HEK293 (cell line): ENCODE results near the gene TRIM36.

ENCODE experiments used
- CTCF ChIA-PET: fragments of 350-600 bp; formaldehyde crosslinking; extraction: SDS; loops from one replicate; lab custom pipeline; 2021; ENCODE audit warnings: antibody characterized with exemption; lab: Yijun Ruan, JAX
- POLR2A ChIA-PET: fragments of 300-600 bp; formaldehyde crosslinking; extraction: SDS; loops from one replicate; lab custom pipeline; 2020; ENCODE audit warnings: antibody characterized with exemption, inconsistent platforms; lab: Yijun Ruan, JAX
- H3K27ac ChIP-seq: fragments of 200-500 bp; sonication (Bioruptor generic); 2 replicates; pipeline ENCODE4 v1.5.1; 2014; ENCODE audit warnings: low read depth, low read length, control low read depth, inconsistent platforms; ENCODE audit errors: extremely low read depth
- H3K36me3 ChIP-seq, 2 experiments: fragments of 200-500 bp in 1 of 2; sonication (Bioruptor generic) in 1 of 2; 1 replicate in 1 of 2; 2 replicates in 1 of 2; pipeline ENCODE4 v1.5.1; 2014 to 2017; ENCODE audit warnings: inconsistent platforms in 2 of 2, low read length in 2 of 2; ENCODE audit not compliant: control insufficient read depth in 2 of 2, insufficient read depth in 1 of 2
- H3K4me1 ChIP-seq: fragments of 200-500 bp; sonication (Bioruptor generic); 2 replicates; pipeline ENCODE4 v1.5.1; 2014; ENCODE audit warnings: mild to moderate bottlenecking, low read length, inconsistent platforms; ENCODE audit not compliant: control insufficient read depth, insufficient read depth
- H3K4me3 ChIP-seq: 2 replicates; pipeline ENCODE4 v1.5.1; 2011; ENCODE audit warnings: low read depth, mild to moderate bottlenecking, control low read depth, low read length, moderate library complexity
- H3K9me3 ChIP-seq: fragments of 200-500 bp; sonication (Bioruptor generic); 2 replicates; pipeline ENCODE4 v1.5.1; 2014; ENCODE audit warnings: low read depth, low read length, inconsistent platforms; ENCODE audit not compliant: control insufficient read depth, insufficient read depth
- HOXD13 ChIP-seq: sonication (generic); formaldehyde crosslinking; IDR thresholded peaks from 2 replicates; pipeline ENCODE4 v1.8.0; 2022; ENCODE audit warnings: missing genetic modification reagents, borderline replicate concordance
- KLF7 ChIP-seq: fragments of 450-650 bp; formaldehyde crosslinking; IDR thresholded peaks from 2 replicates; pipeline ENCODE4 v1.5.1; 2016; ENCODE audit warnings: missing biosample characterization, missing genetic modification characterization, borderline replicate concordance
- RBAK ChIP-seq: fragments of 450-650 bp; formaldehyde crosslinking; IDR thresholded peaks from 2 replicates; pipeline ENCODE4 v1.5.1; 2016; ENCODE audit warnings: missing biosample characterization, missing genetic modification characterization
- ZBTB26 ChIP-seq: fragments of 450-650 bp; formaldehyde crosslinking; optimal IDR thresholded peaks from 2 replicates; pipeline ENCODE3; 2016; ENCODE audit warnings: missing biosample characterization, mild to moderate bottlenecking, missing genetic modification characterization
- ZFP3 ChIP-seq: fragments of 450-650 bp; formaldehyde crosslinking; IDR thresholded peaks from 2 replicates; pipeline ENCODE4 v1.5.1; 2016; ENCODE audit warnings: low read depth, missing biosample characterization, missing genetic modification characterization
- ZNF140 ChIP-seq: fragments of 450-650 bp; formaldehyde crosslinking; IDR thresholded peaks from 2 replicates; pipeline ENCODE4 v1.5.1; 2016; ENCODE audit warnings: missing biosample characterization, missing genetic modification characterization
- ZNF221 ChIP-seq: fragments of 450-650 bp; formaldehyde crosslinking; IDR thresholded peaks from 2 replicates; pipeline ENCODE4 v1.5.1; 2017; ENCODE audit warnings: missing biosample characterization, missing genetic modification characterization, borderline replicate concordance
- ZNF248 ChIP-seq: fragments of 450-650 bp; formaldehyde crosslinking; IDR thresholded peaks from 2 replicates; pipeline ENCODE4 v1.5.1; 2017; ENCODE audit warnings: missing biosample characterization, missing genetic modification characterization
- ZNF324 ChIP-seq: fragments of 450-650 bp; formaldehyde crosslinking; IDR thresholded peaks from 2 replicates; pipeline ENCODE4 v1.5.1; 2016; ENCODE audit warnings: missing biosample characterization, missing genetic modification characterization
- ZNF501 ChIP-seq: fragments of 450-650 bp; formaldehyde crosslinking; IDR thresholded peaks from 2 replicates; pipeline ENCODE4 v1.5.1; 2016; ENCODE audit warnings: missing biosample characterization, missing genetic modification characterization
- ZNF530 ChIP-seq: fragments of 450-650 bp; formaldehyde crosslinking; IDR thresholded peaks from 2 replicates; pipeline ENCODE4 v1.5.1; 2016; ENCODE audit warnings: low read depth, missing biosample characterization, missing genetic modification characterization
- ZNF629 ChIP-seq: fragments of 450-650 bp; formaldehyde crosslinking; IDR thresholded peaks from 2 replicates; pipeline ENCODE4 v1.5.1; 2017; ENCODE audit warnings: missing biosample characterization, missing genetic modification characterization
- ZNF658 ChIP-seq: fragments of 450-650 bp; formaldehyde crosslinking; IDR thresholded peaks from 2 replicates; pipeline ENCODE4; 2016; ENCODE audit warnings: missing biosample characterization, missing genetic modification characterization
- ZNF664 ChIP-seq: fragments of 450-650 bp; formaldehyde crosslinking; IDR thresholded peaks from 2 replicates; pipeline ENCODE4 v1.5.1; 2016; ENCODE audit warnings: missing biosample characterization, missing genetic modification characterization
- ZNF76 ChIP-seq: fragments of 450-650 bp; formaldehyde crosslinking; IDR thresholded peaks from 2 replicates; pipeline ENCODE4; 2016; ENCODE audit warnings: low read depth, missing biosample characterization, missing genetic modification characterization, borderline replicate concordance
- ZNF785 ChIP-seq: fragments of 450-650 bp; formaldehyde crosslinking; IDR thresholded peaks from 2 replicates; pipeline ENCODE4 v1.5.1; 2016; ENCODE audit warnings: missing biosample characterization, missing genetic modification characterization
- ZSCAN23 ChIP-seq: fragments of 450-650 bp; formaldehyde crosslinking; IDR thresholded peaks from 2 replicates; pipeline ENCODE4 v1.5.1; 2016; ENCODE audit warnings: missing biosample characterization, missing genetic modification characterization
- TF ChIP-seq, protein P1 (sequence below): fragments of 450-650 bp; formaldehyde crosslinking; conservative IDR thresholded peaks from 2 replicates; pipeline ENCODE4 v1.5.1; 2016; ENCODE audit warnings: low read depth, missing biosample characterization, missing genetic modification characterization
- TF ChIP-seq, protein P2 (sequence below): fragments of 450-650 bp; IDR thresholded peaks from 2 replicates; pipeline ENCODE4 v1.5.1; 2018; ENCODE audit warnings: missing biosample characterization, mild to moderate bottlenecking, missing genetic modification characterization

Gene TRIM36

DNA sequence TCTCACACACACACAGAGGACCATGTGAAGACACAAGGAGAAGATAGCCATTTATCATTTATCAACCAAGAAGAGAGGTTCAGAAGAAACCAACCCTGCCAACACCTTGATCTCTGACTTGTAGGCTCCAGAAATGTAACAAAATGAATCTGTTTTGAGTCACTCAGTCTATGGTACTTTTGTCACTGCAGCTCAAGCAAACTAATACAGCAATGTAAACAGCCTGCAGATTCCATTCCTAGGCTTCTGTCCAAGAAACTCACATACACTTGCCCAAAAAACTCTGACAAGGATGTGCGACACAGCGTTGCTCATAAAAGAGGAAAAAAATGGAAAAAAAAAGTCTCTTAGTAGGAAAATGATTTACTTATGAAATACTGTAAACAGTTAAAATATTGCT lies 33.4 kb downstream of the TRIM36 start (continued):
- TF ChIP-seq ZFP3 (tag by site-specific recombination) (no peak), ZNF530 (tag by site-specific recombination) (no peak), ZNF664 (tag by site-specific recombination) (no peak)

DNA sequence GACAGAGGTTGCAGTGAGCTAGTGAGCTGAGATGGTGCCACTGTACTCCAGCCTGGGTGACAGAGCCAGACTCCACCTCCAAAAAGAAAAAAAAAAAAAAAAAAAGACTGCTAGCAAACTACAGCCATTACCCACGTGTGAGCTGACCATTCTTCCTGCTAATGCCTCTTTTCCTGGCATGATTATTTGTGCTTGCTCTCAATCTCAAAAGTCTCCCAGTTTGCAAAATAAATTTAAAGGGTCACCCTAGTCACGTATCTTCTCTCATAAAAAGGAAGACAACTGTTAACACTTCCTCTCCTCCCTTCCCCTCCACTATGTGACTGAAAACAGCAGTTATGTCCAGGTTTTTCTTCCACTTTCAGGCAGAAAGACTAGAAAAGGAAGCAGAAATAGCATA lies 37.2 kb downstream of the TRIM36 start:
- Histone ChIP-seq H3K27ac (no peak overlapping the region), H3K9me3 (no peaks in the 10 kb centered on the region), H3K4me3 (no peak overlapping the region), H3K36me3 (peaks cover 0 to 4% of the 10 kb centered on the region in 2 experiments), H3K4me1 (no peaks in the 10 kb centered on the region)
- POLR2A ChIA-PET: interaction anchor here (0.6 kb wide), 1 partner anchor 108 kb away, joined by 3 read pairs; no protein-coding TSS in a partner anchor
- TF ChIP-seq ZNF658 (no peak), ZNF248 (tag by site-specific recombination) (no peak), ZNF76 (tag by site-specific recombination) (no peak), ZNF221 (tag by site-specific recombination) (no peak), KLF7 (no peak), ZNF785 (no peak), HOXD13 (CRISPR knock-in tag) (no peak), ZNF140 (tag by site-specific recombination) (no peak), ZNF324 (tag by site-specific recombination) (no peak)
- TF ChIP-seq, protein P1, sequence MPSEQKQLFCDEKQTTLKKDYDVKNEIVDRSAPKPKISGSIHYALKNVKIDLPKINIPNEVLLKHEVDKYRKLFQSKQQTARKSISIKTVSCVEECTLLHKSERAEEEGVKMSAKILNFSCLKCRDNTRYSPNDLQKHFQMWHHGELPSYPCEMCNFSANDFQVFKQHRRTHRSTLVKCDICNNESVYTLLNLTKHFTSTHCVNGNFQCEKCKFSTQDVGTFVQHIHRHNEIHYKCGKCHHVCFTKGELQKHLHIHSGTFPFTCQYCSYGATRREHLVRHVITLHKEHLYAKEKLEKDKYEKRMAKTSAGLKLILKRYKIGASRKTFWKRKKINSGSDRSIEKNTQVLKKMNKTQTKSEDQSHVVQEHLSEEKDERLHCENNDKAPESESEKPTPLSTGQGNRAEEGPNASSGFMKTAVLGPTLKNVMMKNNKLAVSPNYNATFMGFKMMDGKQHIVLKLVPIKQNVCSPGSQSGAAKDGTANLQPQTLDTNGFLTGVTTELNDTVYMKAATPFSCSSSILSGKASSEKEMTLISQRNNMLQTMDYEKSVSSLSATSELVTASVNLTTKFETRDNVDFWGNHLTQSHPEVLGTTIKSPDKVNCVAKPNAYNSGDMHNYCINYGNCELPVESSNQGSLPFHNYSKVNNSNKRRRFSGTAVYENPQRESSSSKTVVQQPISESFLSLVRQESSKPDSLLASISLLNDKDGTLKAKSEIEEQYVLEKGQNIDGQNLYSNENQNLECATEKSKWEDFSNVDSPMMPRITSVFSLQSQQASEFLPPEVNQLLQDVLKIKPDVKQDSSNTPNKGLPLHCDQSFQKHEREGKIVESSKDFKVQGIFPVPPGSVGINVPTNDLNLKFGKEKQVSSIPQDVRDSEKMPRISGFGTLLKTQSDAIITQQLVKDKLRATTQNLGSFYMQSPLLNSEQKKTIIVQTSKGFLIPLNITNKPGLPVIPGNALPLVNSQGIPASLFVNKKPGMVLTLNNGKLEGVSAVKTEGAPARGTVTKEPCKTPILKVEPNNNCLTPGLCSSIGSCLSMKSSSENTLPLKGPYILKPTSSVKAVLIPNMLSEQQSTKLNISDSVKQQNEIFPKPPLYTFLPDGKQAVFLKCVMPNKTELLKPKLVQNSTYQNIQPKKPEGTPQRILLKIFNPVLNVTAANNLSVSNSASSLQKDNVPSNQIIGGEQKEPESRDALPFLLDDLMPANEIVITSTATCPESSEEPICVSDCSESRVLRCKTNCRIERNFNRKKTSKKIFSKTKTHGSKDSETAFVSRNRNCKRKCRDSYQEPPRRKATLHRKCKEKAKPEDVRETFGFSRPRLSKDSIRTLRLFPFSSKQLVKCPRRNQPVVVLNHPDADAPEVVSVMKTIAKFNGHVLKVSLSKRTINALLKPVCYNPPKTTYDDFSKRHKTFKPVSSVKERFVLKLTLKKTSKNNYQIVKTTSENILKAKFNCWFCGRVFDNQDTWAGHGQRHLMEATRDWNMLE: no peak
- CTCF ChIA-PET: interaction anchor here (1.2 kb wide), 1 partner anchor 35 kb away, joined by 3 read pairs; no protein-coding TSS in a partner anchor

- Histone ChIP-seq H3K4me3 (no peak overlapping the region), H3K9me3 (no peaks in the 10 kb centered on the region)
- POLR2A ChIA-PET: no interaction called here
Observed at GRCh38 chr5:115126303-115126702, 43.4 kb downstream of the TRIM36 start.

More at GRCh38 chr5:115126303-115126702, 43.4 kb downstream of the TRIM36 start:
- Histone ChIP-seq H3K4me1 (no peaks in the 10 kb centered on the region), H3K27ac (no peak overlapping the region), H3K36me3 (peaks cover 0 to 4% of the 10 kb centered on the region in 2 experiments)
- CTCF ChIA-PET: no interaction called here
- TF ChIP-seq ZNF629 (tag by site-specific recombination): no peak
- no peak for TF ChIP-seq ZNF501 (tag by site-specific recombination)
- TF ChIP-seq ZSCAN23 (tag by site-specific recombination): no peak
- no peak for TF ChIP-seq RBAK (tag by site-specific recombination)
- TF ChIP-seq, protein P2, sequence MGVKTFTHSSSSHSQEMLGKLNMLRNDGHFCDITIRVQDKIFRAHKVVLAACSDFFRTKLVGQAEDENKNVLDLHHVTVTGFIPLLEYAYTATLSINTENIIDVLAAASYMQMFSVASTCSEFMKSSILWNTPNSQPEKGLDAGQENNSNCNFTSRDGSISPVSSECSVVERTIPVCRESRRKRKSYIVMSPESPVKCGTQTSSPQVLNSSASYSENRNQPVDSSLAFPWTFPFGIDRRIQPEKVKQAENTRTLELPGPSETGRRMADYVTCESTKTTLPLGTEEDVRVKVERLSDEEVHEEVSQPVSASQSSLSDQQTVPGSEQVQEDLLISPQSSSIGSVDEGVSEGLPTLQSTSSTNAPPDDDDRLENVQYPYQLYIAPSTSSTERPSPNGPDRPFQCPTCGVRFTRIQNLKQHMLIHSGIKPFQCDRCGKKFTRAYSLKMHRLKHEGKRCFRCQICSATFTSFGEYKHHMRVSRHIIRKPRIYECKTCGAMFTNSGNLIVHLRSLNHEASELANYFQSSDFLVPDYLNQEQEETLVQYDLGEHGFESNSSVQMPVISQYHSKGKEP: no peak
- TF ChIP-seq ZBTB26 (tag by site-specific recombination): no peak
- TF ChIP-seq ZNF76 (tag by site-specific recombination): no peak
